HFF-Myc (cell line): ENCODE data around the gene VSIG10L.
A peak's percentile ranks its signal among the peaks of the same experiment; 100 is the strongest.

Experiments
- DNase-seq: peaks from one replicate; pipeline ENCODE4 v3.0.0-alpha.2; 2011; ENCODE audit warnings: low read depth; ENCODE audit errors: extremely low read depth
- H3K4me3 ChIP-seq: replicated peaks from 2 replicates; pipeline ENCODE4 v1.5.1; 2011; ENCODE audit warnings: low read depth, mild to moderate bottlenecking, control low read depth, low read length
- CTCF ChIP-seq: IDR thresholded peaks from 2 replicates; pipeline ENCODE4 v1.5.1; 2012; ENCODE audit warnings: mild to moderate bottlenecking, low read depth, low read length, control low read depth; ENCODE audit errors: missing control alignments

VSIG10L gene

GRCh38 chr19:51370230-51370629 lies 28.3 kb upstream of the VSIG10L start:
- TF ChIP-seq CTCF: no peak
- DNase-seq: no peak
- no peak overlapping the region for H3K4me3 ChIP-seq

DNA sequence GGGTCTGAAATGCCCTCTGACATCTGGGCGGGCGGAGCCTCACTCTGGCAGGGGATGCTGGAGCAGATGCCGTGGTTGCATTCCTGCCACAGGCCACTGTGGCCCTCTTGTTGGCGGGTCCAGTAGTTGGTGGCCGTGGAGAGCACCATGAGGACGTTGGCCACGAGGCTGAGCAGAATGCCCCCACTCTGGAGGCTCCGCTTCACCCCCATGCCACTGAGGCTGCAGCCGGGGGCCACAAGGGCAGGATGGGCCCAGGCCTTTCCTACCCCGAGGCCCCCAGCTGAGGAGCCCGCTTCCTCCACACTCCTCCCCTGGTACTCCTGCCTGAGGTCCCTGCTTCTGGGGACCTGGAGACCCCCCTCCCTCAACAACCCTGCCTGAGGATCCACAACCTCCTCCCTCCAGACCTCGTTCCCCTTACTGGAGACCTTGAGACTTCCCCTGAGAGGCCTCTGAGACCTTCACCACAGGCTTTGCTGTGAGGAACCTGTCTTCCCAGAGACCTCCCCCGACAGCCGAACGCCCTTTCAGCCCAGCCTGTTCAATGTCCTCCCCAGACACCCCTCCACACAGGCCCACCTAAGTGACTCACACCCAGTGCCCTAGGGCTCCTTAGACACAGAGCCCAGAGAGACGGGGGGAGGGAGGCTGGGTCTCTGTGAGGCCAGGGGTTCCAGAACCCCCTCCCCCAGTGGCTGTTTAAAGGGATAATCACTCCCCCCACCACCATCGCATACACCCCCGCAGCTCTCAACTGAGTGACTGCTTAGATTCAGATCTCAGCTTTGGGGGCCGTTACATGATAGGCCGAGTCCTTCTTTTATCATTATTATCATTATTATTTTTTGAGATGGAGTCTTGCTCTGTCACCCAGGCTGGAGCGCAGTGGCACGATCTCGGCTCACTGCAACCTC lies 26.7 kb upstream of the VSIG10L start, which contains the start of gene CLDND2:
Gene CLDND2, minus strand, starts transcription at position 638 of the 917 bp plus-strand sequence. Its CDS starts 426 bp downstream, at position 212.
- DNase-seq: no peak
- peak within 1 kb of the TSS; percentile 92 for H3K4me3 ChIP-seq
- no peak for TF ChIP-seq CTCF

- H3K4me3 ChIP-seq: peak overlapping the region; percentile 92
- TF ChIP-seq CTCF: no peak
- DNase-seq: peak; percentile 93
Observed at GRCh38 chr19:51367565-51368365, 25.8 kb upstream of the VSIG10L start.

DNA sequence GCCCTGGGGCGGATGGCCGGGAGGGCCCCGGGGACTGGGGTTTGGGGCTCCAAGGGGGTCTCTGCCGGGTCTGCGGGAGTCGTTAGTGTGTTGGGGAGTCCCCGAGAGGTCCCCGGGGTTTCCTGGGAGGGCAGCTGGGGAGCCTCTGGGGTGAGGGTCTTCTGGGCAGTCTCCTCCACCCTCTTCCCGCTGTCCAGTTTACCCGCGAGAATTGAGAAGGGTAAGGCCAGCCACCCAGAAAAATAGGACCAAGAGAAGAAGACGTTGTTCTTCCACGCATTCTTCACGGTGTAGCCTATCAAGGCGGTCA lies 25.3 kb upstream of the VSIG10L start:
- DNase-seq: no peak
- H3K4me3 ChIP-seq: peak overlapping the region; percentile 92

GRCh38 chr19:51366389-51367254 lies 24.7 kb upstream of the VSIG10L start:
- DNase-seq: peak; percentile 94
- peak overlapping the region; percentile 92 for H3K4me3 ChIP-seq
- no peak for TF ChIP-seq CTCF

More for the DNA sequence above, 25.3 kb upstream of the VSIG10L start:
- no peak for TF ChIP-seq CTCF

GRCh38 chr19:51365965-51366388 lies 24.0 kb upstream of the VSIG10L start, which contains the start of gene ETFB:
TSS of gene ETFB (minus strand) at chr19:51366388. CDS start at chr19:51366326, 62 bp downstream.
- DNase-seq: no peak
- H3K4me3 ChIP-seq: peak within 1 kb of the TSS; percentile 92
- no peak for TF ChIP-seq CTCF
